Neural crest cell (in vitro differentiated cells): ENCODE results near the gene PRKN. TPM values are rescaled to one million over a fixed set of nuclear protein-coding genes. Genes with fewer than 3 reads are reported as not detected.

Experiments
- DNase-seq: peaks from one replicate; pipeline ENCODE4 v3.0.0; 2021; ENCODE audit warnings: low read depth, mixed read lengths, low spot score
- H3K27ac Mint-ChIP-seq: one replicate; pipeline ENCODE4 v1.8.0; 2021; ENCODE audit warnings: mild to moderate bottlenecking, mixed read lengths; ENCODE audit not compliant: unreplicated experiment
- H3K27me3 Mint-ChIP-seq: 2 replicates; pipeline ENCODE4 v1.8.0; 2021; ENCODE audit warnings: low read depth, mild to moderate bottlenecking, mixed read lengths
- H3K36me3 Mint-ChIP-seq: 2 replicates; pipeline ENCODE4 v1.8.0; 2021; ENCODE audit warnings: low read depth, mild to moderate bottlenecking, mixed read lengths
- H3K4me1 Mint-ChIP-seq: 2 replicates; pipeline ENCODE4 v1.8.0; 2021; ENCODE audit warnings: mixed read lengths
- H3K4me3 Mint-ChIP-seq: one replicate; pipeline ENCODE4 v1.8.0; 2021; ENCODE audit warnings: mild to moderate bottlenecking, mixed read lengths
- H3K9me3 Mint-ChIP-seq: 2 replicates; pipeline ENCODE4 v1.8.0; 2021; ENCODE audit warnings: mixed read lengths
- total RNA-seq: library from RNA; stranded (reverse); gene quantifications from 2 replicates; pipeline ENCODE4 v1.2.1, GENCODE V29; 2021
- TF ChIP-seq, protein P1 (sequence below): fragments of 200-600 bp; sonication (generic); conservative IDR thresholded peaks from 2 replicates; pipeline ENCODE4 v1.5.0; 2021; ENCODE audit warnings: antibody characterized with exemption, mild to moderate bottlenecking

PRKN gene
- total RNA-seq, 1 donor from 2014 or later = 3.2 TPM

GRCh38 chr6:161389756-161390155 lies 1337.8 kb downstream of the PRKN start:
- peaks cover 3% of the 10 kb centered on the region for H3K9me3 Mint-ChIP-seq
- H3K4me1 Mint-ChIP-seq = no peaks in the 10 kb centered on the region
- no peaks in the 10 kb centered on the region for H3K36me3 Mint-ChIP-seq
- TF ChIP-seq, protein P1, sequence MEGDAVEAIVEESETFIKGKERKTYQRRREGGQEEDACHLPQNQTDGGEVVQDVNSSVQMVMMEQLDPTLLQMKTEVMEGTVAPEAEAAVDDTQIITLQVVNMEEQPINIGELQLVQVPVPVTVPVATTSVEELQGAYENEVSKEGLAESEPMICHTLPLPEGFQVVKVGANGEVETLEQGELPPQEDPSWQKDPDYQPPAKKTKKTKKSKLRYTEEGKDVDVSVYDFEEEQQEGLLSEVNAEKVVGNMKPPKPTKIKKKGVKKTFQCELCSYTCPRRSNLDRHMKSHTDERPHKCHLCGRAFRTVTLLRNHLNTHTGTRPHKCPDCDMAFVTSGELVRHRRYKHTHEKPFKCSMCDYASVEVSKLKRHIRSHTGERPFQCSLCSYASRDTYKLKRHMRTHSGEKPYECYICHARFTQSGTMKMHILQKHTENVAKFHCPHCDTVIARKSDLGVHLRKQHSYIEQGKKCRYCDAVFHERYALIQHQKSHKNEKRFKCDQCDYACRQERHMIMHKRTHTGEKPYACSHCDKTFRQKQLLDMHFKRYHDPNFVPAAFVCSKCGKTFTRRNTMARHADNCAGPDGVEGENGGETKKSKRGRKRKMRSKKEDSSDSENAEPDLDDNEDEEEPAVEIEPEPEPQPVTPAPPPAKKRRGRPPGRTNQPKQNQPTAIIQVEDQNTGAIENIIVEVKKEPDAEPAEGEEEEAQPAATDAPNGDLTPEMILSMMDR = no peak
- H3K27ac Mint-ChIP-seq = no peak overlapping the region
- DNase-seq = no peak
- no peaks in the 10 kb centered on the region for H3K27me3 Mint-ChIP-seq
- no peak overlapping the region for H3K4me3 Mint-ChIP-seq

DNA sequence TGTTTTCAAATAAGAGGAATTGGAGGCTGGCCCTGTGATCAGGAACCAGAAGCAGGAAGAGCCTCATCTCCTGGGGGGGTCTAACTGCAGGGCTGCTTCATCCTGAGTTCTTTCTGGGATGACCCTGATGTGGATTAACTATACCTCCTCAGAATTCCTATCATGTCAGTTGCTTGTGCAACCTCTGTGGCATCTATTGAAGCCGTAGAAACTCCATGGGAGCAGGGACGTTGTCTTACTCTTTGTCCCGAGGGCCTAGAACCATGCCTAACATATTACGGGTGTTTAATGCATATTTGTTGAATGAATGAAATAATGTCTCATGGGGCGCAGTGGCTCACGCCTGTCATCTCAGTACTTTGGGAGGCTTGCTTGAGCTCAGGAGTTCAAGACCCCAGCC lies 1343.6 kb downstream of the PRKN start:
- Mint-ChIP-seq H3K27ac (no peak overlapping the region), H3K4me3 (no peak overlapping the region), H3K9me3 (peaks cover 3% of the 10 kb centered on the region), H3K27me3 (no peaks in the 10 kb centered on the region), H3K36me3 (no peaks in the 10 kb centered on the region), H3K4me1 (no peaks in the 10 kb centered on the region)
- TF ChIP-seq, protein P1 = no peak
- DNase-seq = no peak

GRCh38 chr6:161379834-161380582 lies 1347.6 kb downstream of the PRKN start:
- DNase-seq = no peak
- no peaks in the 10 kb centered on the region for H3K4me1 Mint-ChIP-seq
- H3K27me3 Mint-ChIP-seq = no peaks in the 10 kb centered on the region
- TF ChIP-seq, protein P1 = no peak
- H3K36me3 Mint-ChIP-seq = no peaks in the 10 kb centered on the region
- no peak overlapping the region for H3K27ac Mint-ChIP-seq
- H3K9me3 Mint-ChIP-seq = no peaks in the 10 kb centered on the region
- H3K4me3 Mint-ChIP-seq = no peak overlapping the region

- TF ChIP-seq, protein P1 = no peak
- Mint-ChIP-seq H3K27me3 (no peaks in the 10 kb centered on the region), H3K9me3 (no peaks in the 10 kb centered on the region), H3K4me1 (no peaks in the 10 kb centered on the region), H3K27ac (no peak overlapping the region), H3K4me3 (no peak overlapping the region), H3K36me3 (no peaks in the 10 kb centered on the region)
- no peak for DNase-seq
Measured at GRCh38 chr6:161378115-161378514, 1349.5 kb downstream of the PRKN start.

GRCh38 chr6:161377116-161377515 lies 1350.5 kb downstream of the PRKN start:
- Mint-ChIP-seq H3K36me3 (no peaks in the 10 kb centered on the region), H3K27me3 (no peaks in the 10 kb centered on the region), H3K9me3 (no peaks in the 10 kb centered on the region), H3K27ac (no peak overlapping the region), H3K4me3 (no peak overlapping the region), H3K4me1 (no peaks in the 10 kb centered on the region)
- TF ChIP-seq, protein P1 = no peak
- DNase-seq = no peak
